HG03520 (cell line): ENCODE results near the gene PLEKHF1.

Source experiments
- ATAC-seq: cut with Tn5 transposase; IDR thresholded peaks from one replicate; pipeline ENCODE4 v1.9.1; 2021; ENCODE audit warnings: mild to moderate bottlenecking, moderate library complexity; ENCODE audit not compliant: unreplicated experiment

The PLEKHF1 gene

DNA sequence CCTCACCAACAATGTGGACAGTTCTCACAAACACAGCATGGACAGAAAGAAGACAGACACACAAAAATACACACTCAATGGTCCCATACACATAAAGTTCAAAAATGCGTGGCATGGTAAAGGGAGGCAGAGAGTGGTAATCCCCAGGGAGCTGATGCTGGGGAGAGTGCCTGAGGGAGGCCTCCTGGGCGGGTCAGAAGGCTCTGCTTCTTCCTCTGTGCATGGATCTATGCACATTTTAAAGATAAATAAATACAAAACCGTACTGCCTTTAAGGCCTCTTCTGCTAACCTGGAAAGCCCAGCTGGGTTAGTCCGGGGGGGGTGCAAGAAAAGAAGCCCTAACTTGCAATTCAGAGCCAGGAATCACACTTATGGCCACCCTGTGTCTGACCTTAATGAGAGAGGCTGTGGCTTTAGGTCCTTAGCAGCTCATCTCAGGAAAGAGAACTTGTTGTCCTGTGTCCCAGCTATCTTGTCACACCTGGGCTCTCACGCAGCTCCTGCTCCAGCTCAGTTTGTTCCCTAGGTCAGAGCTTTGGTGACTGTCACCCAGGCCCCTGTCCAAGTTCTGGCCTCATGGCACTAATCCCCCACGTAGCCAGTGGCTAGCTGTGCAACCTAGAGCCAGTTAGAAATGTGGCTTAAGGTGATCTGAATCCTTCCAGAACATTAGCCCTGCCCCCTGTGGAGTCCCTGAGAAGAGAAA lies 30.7 kb upstream of the PLEKHF1 start:
- no peak for ATAC-seq

DNA sequence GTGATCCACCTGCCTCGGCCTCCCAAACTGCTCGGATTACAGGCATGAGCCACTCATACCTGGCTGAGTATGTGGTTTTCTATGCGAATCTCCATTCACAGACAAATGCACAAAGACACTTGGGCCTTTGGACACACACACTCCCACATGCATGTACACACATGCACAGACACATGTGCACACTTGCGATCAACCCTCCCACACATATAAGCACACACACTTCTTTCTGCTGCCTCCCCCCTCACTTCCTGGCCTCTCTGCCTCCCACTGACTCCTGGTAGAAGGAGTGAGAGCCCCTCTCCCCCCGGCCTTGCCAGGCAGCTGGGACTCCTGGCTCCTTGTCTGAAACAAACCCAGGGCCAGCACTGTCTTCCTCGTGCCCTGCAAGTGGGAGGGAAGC lies 29.3 kb upstream of the PLEKHF1 start:
- ATAC-seq, result no peak

DNA sequence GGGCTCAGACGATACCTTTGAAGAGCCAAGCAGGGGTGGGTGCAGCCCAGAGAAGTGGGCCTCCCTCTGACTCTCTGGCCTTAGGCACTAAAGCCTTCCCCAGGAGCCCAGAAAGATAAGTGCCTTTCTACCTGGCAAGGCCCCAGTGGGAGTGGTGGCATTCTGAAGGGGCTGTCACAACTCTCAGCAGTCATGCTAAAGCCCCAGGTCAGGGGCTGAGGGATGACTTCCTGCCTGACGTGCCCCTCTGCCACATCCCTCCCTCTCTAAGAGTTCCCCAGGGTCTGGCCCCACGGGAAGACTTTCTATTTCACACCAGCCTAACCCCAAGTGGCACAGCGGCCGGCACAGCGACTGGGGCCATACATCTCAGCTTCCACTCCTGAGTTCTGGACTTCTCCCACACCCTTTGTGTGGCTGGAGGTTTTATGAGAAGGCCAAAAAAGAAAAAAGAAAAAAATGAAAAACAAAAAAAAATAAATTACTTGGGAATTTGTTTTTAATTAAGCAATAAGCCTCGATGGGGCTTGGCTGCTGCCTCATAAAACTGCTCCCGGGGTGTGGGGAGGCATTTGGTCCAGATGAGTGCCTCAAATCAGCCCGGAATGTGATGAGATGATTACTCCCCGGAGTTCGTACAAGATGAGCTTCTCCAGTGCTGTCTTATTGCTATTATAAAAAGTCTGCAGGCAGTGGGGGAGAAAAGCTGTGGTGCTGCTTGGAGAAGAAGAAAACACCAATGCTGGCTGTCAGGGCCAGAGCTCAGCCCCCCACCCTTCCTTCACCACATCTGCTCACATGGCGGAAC lies 28.5 kb upstream of the PLEKHF1 start:
- ATAC-seq, result no peak

DNA sequence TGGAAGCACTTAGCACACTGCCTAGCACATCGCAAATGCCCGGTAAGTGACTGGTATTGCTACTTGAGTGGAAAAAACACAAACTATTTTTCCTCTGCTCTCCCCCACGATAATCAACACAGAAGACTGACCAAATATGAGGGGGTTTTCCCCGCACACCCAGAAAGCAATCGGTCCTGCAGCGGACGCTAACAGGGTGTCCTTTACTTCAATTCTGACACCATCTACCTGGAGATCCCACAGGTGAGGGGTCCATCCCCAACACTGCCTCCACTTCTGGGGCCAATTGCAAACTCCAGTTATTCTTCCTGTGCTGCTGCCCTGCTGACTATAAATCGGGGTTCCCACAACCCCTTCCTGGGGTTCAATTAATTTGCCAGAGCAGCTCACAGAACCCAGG lies 26.2 kb upstream of the PLEKHF1 start:
- ATAC-seq, result no peak

DNA sequence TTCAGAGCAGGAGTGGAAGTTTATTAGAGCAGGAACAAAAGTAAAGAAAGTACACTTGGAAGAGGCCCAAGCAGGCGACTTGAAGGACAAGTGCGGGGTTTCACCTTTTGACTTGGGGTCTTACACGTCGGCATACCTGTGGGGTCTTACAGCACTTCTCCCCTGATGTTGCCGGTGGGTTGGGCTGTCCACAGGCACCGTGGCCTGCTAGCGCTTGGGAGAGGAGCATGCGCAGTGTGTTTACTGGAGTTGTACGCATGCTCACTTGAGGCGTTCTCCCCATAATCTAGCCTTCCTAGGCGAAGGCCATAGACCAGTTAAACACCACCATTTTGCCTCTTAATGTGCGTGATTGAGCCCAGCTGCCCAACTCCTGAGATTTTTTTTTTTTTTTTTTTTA lies 25.0 kb upstream of the PLEKHF1 start:
- no peak for ATAC-seq

DNA sequence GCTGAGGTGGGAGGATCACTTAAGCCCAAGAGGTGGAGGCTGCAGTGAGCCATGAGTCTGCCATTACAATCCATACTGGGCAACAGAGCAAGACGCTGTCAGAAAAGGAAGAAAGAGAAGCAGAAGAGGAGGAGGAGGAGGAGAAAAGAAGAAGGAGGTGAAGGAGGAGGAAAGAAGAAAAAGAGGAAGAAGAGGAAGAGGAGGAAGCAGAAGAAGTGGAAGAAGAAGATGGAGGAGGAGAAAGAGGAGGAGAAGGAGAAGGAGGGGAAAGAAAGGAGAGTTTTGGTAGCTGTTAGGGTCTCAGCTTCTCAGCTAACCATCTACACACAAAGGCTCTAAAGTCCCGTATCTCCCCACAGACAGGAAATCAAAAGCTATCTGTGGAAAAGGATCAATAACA lies 23.7 kb upstream of the PLEKHF1 start:
- ATAC-seq, result no peak

DNA sequence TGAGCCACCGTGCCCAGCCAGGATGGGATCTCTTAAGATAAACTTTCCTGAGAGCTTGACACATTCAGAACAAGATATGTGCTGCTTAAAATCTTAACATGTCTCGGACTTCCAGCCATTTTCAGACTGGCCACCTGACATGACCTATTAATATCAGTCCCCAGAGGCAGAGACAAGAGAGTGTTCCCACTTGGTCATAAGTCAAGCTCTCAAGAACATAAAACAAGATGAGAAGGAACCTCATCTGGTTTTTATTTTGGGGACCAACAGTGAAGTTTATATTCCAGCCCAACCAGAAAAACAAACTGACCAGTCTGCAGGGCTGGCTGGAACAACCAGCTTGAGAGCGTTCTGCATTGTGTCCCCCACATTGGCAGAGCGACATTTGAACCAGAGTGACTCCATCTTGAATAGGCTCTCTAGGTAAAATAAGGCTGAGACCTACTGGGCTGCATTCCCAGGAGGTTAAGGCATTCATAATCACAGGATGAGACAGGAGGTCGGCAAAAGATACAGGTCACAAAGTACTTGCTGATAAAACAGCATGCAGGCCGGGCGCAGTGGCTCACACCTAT lies 21.8 kb upstream of the PLEKHF1 start:
- no peak for ATAC-seq

DNA sequence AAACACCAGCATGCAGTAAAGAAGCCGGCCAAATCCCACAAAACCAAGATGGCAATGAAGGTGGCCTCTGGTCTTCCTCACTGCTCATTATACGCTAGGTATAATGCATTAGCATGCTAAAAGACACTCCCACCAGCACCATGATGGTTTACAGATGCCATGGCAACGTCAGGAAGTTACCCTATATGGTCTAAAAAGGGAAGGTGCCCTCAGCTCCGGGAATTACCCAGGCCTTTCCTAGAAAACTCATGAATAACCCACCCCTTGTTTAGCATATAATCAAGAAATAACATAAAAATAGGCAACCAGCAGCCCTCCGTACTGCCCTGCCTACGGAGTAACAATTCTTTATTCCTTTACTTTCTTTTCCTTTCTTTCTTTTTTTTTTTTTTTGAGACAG lies 21.1 kb upstream of the PLEKHF1 start:
- ATAC-seq, result no peak

DNA sequence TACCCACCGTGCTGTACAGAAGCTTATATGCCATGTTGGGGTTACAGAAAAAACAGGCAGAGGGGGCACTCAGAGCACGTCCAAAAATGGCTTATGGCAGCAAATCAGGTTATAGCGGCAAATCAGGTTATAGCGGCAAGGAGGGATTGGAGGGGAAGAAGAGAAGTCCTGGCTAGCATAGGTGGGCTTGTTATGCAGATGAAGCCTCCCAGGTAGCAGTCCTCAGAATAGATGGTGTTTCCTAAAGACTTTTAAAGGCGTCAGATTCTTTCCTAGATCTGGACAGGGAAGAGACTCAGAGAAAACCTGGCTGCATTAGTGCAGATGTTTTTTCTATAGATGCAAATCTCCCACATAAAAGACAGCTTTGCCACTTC lies 19.8 kb upstream of the PLEKHF1 start:
- ATAC-seq, result no peak

DNA sequence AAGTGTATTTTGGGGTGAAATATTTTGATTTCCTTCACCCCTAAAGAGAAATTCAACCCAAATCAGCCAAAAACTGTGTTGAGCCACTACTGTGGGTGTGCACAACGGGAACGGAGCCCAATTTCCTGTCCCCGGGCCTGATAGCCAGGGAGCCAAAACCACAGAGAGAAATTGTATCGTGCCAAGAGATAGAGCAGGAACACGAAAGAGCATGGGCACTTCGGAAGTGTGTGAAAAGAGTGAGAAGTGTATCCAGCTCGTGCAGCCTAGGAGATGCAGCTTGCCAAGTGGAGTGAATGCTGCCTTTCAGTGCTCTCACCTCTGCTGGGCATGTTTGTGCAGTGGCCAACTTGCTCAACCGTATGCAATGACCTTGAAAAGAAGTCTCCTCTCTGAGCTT lies 19.4 kb upstream of the PLEKHF1 start:
- no peak for ATAC-seq

DNA sequence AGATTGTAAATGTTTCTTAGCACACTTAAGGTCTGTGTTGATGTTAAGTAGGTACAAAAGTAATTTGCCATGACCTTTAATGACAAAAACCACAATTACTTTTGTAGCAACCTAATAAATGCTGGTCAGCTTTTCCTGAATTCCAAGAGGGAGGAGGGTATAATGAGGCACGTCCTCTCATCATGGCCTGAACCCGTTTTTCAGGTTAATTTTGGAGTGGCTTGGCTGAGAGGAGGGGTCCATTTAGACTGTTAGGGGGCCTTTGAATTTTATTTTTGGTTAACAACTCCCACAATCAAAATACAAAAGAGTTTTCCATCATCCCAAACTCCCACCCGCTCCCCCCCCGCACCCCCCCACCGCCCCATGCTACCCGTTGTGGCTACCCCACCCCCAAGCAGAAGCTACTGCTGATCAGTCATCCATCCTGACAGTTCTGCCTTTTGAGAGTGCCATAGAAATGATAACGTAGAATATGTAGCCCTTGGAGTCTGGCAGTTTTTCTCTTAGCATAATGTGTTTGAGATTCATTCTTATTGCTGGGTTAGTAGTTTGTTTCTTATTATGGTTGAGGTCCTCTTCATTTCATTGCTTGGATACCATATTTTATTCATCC lies 14.4 kb upstream of the PLEKHF1 start:
- no peak for ATAC-seq

DNA sequence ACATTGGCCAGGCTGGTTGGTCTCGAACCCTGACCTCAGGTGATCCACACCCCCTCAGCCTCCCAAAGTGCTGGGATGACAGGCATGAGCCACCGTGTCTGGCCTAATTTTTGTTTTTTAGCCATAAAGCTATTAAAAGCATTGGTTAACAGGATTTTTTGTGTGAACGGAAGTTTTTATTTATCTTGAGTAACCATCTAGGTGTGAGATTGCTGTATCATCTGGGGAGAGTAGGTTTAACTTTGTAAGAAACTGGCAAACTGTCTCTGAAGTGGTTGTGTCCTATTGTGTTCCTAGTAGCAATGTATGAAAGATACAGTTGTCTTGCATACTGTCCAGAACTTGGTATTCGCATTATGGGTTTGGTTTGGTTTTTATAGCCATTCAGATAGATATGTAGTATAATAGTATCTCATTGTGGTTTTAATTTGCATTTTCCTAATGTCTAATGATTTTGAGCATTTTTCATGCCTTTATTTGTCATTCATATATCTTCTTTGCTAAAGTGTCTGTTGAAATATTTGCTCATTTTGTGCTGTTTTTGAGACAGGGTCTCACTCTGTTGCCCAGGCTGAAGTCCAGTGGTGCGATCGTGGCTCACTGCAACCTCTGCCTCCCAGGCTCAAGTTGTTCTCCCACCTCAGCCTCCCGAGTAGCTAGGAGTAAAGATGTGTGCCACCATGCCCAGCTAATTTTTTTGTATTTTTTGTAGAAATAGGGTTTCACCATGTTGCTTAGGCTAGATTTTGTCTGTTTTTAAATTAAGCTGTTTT lies 13.5 kb upstream of the PLEKHF1 start:
- ATAC-seq, result no peak

DNA sequence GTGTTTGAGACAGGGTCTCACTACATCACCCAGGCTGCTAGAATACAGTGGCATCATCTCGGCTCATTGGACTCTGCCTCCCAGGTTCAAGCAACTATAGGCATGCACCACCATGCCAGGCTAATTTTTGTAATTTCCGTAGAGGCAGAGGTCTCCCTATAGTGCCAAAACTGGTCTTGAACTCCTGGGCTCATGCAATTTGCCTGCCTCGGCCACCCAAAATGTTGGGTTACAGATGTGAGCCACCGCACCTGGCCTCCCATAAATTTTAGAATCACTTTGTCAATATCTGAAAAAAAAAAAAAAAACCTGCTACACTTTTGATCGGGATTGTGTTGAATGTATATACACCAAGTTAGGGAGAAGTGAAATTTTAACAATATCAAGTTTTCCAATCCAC lies 11.9 kb upstream of the PLEKHF1 start:
- ATAC-seq, result no peak

DNA sequence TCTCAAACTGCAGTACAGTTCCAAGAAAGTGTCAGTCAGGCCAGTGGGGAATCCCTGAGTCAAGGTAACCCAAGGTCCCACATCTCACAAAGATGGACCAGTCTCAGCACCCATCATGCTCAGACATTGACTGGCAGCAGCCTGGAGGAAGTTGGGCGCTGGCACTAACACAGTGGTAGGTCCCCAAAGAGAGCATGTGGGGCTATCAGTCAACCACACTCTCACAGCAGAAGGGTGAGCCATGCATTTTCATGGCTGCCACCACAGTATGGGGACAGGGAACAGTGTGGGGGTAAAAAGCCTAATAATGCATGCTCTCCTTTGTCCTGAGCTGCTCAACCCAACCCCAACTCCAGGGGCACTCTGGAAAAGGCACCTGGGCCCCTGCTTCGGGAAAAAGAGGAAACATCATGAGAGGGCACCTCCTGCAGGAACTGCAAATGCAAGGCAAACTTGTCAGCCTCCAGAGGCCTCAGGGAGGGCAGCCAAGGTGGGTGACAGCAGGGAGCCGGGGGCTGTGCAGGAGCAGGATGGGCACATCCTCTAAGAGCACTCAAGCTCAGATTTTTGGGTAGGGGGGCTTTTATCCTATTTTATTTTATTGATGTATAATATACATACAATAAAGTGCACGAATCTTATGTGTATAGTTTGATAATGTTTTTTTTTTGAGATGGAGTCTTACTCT lies 9.5 kb upstream of the PLEKHF1 start:
- ATAC-seq, result no peak

DNA sequence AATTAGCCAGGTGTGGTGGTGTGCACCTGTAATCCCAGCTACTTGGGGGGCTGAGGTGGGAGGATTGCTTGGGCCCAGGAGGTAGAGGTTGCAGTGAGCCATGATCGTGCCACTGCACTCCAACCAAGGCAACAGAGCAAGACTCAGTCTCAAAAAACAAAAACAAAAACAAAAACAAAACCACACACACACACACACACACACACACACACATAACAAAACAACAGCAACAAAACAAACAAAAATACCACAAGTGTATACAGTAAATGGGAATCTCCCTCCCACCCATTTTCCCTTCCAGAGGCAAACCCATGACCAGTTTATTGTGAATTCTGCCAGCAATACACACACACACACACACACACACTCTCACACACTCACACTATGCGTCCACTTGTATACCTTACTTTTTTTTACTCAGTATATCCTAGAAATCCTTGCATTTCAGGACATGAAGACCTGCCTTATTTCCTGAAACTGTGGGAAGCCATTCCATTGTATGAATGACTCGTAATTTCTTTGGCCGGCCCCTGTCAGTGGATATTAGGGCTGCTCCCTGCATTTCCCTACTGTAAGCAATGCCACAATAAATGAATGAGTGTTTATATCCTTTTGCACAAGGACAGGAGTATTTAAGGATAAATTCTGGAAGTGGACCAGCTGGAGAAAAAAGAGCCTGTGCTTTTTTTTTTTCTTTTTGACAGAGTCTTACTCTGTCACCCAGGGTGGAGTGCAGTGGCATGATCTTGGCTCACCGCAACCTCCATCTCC lies 6.9 kb upstream of the PLEKHF1 start:
- ATAC-seq, result no peak

DNA sequence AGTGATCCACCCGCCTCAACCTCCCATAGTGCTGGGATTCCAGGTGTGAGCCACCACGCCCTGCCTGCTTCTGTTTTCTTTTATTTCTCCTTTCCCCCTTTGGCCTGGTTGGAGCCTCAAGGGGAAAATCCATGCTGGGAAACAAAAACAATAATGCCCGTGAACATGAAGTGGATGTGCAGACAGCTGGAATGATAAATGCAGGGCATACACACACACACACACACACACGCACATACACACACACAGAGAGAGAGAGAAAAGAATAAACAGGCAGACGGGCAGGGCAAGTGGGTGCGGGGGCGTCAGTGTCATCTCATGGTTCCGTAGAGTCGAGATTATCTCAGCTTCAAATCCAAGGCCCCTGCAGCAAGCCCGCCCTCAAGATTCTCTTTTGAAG lies 4.4 kb upstream of the PLEKHF1 start:
- ATAC-seq, result no peak

DNA sequence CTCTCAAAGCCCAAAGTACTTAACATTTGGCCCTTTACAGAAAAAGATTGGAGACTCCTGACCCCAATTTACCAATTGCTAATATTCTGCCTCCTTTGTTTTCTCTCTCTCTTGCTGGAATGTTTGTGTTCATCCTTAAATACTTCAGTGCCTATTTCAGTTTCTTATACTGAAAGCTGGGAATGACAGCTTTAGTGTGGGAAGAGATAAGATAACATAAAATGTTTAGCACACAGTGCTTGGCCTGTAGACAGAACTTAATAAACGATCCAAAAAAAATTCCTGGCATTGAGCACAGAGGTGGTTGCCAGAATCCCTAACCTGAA lies 3.0 kb upstream of the PLEKHF1 start:
- no peak for ATAC-seq

DNA sequence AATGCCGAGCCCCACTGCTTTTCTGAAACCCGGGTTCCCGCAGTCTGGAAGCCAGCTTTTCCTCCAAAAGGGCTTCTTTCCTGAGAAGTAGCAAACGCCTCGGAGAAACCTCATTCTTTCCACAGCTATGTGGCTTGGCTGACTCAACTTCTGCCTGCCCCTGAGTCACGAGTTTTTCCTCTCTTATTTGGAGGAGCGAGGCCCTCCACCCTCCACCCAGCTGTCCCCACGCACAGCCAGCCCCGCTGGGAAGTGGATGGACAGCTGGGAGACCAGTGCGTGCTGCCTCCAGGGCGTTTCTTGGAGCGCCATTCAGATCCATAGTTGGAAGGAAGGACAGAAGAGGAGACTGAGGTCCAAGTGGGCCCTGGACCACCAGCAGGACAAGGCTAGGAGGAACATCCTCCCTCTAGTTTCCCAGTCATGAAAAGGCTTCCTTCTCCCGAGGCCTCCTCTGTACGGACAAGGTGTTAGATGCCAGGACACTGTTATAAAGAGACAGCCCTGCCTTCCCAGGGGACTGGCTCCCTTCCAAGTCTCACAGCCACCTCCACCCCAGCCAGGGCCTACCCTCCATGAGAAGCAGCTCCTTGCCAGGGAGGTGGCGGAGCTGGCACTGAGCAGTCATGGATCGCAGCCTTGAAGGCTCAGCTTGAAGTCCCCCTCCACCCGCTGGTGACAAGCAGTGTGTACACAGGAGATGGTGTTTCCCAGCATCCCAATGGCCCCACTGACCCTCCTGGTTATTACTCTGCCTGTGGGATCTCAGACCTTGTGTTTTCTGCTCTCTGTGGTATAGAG lies 2.5 kb upstream of the PLEKHF1 start:
- no peak for ATAC-seq
